Fibroblast of lung (primary cell): ENCODE data around the gene CCDC141. TPM values are rescaled to one million over a fixed set of nuclear protein-coding genes. Genes with fewer than 3 reads are reported as not detected.

ENCODE experiments used
- DNase-seq, 2 donors: peaks; one replicate each; pipeline versions ENCODE4 v3.0.0 to v3.0.0-alpha.2; 2010; ENCODE audit warnings: low read depth in 2 of 2
- H2AFZ ChIP-seq: 2 replicates; pipeline ENCODE4 v1.5.1; 2012; ENCODE audit warnings: low read length, control low read depth, inconsistent platforms
- H3K27ac ChIP-seq: 2 replicates; pipeline ENCODE4 v1.5.1; 2011; ENCODE audit warnings: low read length, control low read depth; ENCODE audit not compliant: insufficient read depth
- H3K27me3 ChIP-seq: 2 replicates; pipeline ENCODE4 v1.5.1; 2011; ENCODE audit warnings: mild to moderate bottlenecking, low read length; ENCODE audit not compliant: control insufficient read depth, insufficient read depth
- H3K36me3 ChIP-seq: 2 replicates; pipeline ENCODE4 v1.5.1; 2011; ENCODE audit warnings: low read length; ENCODE audit not compliant: control insufficient read depth, insufficient read depth
- H3K4me1 ChIP-seq: 2 replicates; pipeline ENCODE4 v1.5.1; 2011; ENCODE audit warnings: low read length; ENCODE audit not compliant: control insufficient read depth, insufficient read depth; ENCODE audit errors: extremely low read depth
- H3K4me2 ChIP-seq: 2 replicates; pipeline ENCODE4 v1.5.1; 2011; ENCODE audit warnings: low read length, control low read depth; ENCODE audit not compliant: insufficient read depth; ENCODE audit errors: extremely low read depth
- H3K4me3 ChIP-seq, 4 experiments: fragments of 200-600 bp in 1 of 4; sonication (generic) in 1 of 4; replicated peaks in 1 of 4; 2 replicates each; pipeline ENCODE4 v1.5.1; 2011 to 2016; ENCODE audit warnings: low read length in 4 of 4, low read depth in 3 of 4, mild to moderate bottlenecking in 3 of 4, control low read depth in 2 of 4, inconsistent platforms in 1 of 4, mixed read lengths in 1 of 4; ENCODE audit not compliant: insufficient read depth in 1 of 4; ENCODE audit errors: control extremely low read depth in 1 of 4
- H3K79me2 ChIP-seq: 2 replicates; pipeline ENCODE4 v1.5.1; 2012; ENCODE audit warnings: mild to moderate bottlenecking, low read length, inconsistent platforms; ENCODE audit not compliant: control insufficient read depth, insufficient read depth
- H3K9ac ChIP-seq: 2 replicates; pipeline ENCODE4 v1.5.1; 2011; ENCODE audit warnings: mild to moderate bottlenecking, low read length, control low read depth; ENCODE audit not compliant: insufficient read depth
- H3K9me3 ChIP-seq: 2 replicates; pipeline ENCODE4 v1.5.1; 2012; ENCODE audit warnings: low read depth, low read length; ENCODE audit not compliant: control insufficient read depth, insufficient read depth
- H4K20me1 ChIP-seq: 2 replicates; pipeline ENCODE4 v1.5.1; 2011; ENCODE audit warnings: low read length; ENCODE audit not compliant: control insufficient read depth, insufficient read depth; ENCODE audit errors: extremely low read depth
- EZH2 ChIP-seq: IDR thresholded peaks from 2 replicates; pipeline ENCODE4 v1.5.1; 2012; ENCODE audit warnings: low read length, control low read depth, mild to moderate bottlenecking; ENCODE audit errors: missing control alignments
- polyA plus RNA-seq, 2 donors: library from polyadenylated mRNA; depleted of rRNA in 1 of 2; stranded (reverse) in 1 of 2; unstranded in 1 of 2; fragments of >200 nt; gene quantifications; 2 replicates each; pipeline ENCODE4 v1.2.1, GENCODE V29; 2011 to 2012; ENCODE audit warnings: missing spikeins in 1 of 2
- total RNA-seq: library from RNA; depleted of rRNA; stranded (reverse); fragments of >200 nt; gene quantifications from 2 replicates; pipeline ENCODE4 v1.2.1, GENCODE V29; 2014
- TF ChIP-seq, protein P1 (sequence below), 2 donors: IDR thresholded peaks in 1 of 2; conservative IDR thresholded peaks in 1 of 2; 1 replicate in 1 of 2; 2 replicates in 1 of 2; pipeline ENCODE4 v1.5.1; 2011 to 2012; ENCODE audit warnings: low read length in 2 of 2, control low read depth in 1 of 2, inconsistent platforms in 1 of 2, low read depth in 1 of 2, mild to moderate bottlenecking in 1 of 2

The CCDC141 gene
- total and polyA plus RNA-seq, 2 donors (not counting 1 experiment from before 2014, with no cell fraction given) = 0.03 to 0.17 TPM

DNA sequence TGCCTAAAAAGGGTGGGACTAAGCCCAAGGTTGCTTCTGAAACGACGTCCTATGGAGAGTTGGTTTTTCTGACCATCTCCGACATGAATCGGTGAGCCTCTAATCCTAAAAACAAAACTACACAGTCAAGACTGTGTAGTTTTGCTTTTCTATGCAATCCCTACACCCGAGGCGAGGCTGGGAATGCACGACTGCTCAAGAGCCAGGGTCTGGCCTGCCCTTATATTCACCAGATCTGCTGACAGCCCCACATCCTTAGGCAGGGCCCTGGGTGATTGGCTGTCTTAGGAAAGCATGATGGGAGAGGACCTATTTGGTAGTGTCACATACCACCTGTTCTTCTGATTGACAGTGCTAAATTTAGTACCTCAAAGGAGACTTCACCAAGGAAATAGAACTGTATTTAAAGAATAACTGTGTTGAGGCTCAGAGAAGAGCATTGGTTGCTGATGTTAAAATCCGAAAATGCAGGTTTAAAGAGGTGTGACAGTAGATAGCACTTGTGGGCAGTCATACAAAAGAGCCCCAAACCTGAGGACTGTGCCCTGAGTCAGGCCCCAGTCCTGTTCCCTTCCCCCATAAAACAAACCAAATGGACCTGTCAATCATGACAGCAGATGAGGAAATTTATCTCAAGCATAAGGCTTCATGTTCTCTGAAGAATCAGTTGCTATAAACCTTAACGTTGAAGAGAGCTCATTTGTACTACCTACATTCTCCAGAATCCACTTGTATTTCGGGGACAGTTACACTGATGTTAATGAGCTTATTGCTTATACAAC lies 242.5 kb downstream of the CCDC141 start, which contains the start of gene TTN:
Gene TTN (minus strand): TSS at position 197 of the 782 bp plus-strand sequence. CDS start 2,781 bp downstream, outside the sequence.
- Histone ChIP-seq H3K4me2 (no peak within 1 kb of the TSS), H3K9ac (no peak within 1 kb of the TSS), H3K27ac (no peak within 1 kb of the TSS), H3K79me2 (no peaks in the 10 kb centered on the region), H3K27me3 (no peaks in the 10 kb centered on the region), H4K20me1 (no peaks in the 10 kb centered on the region), H3K9me3 (no peaks in the 10 kb centered on the region), H3K36me3 (no peaks in the 10 kb centered on the region), H3K4me3 (no peak within 1 kb of the TSS), H3K4me1 (no peaks in the 10 kb centered on the region), H2AFZ (no peak within 1 kb of the TSS)
- DNase-seq = no peak
- TF ChIP-seq, protein P1, sequence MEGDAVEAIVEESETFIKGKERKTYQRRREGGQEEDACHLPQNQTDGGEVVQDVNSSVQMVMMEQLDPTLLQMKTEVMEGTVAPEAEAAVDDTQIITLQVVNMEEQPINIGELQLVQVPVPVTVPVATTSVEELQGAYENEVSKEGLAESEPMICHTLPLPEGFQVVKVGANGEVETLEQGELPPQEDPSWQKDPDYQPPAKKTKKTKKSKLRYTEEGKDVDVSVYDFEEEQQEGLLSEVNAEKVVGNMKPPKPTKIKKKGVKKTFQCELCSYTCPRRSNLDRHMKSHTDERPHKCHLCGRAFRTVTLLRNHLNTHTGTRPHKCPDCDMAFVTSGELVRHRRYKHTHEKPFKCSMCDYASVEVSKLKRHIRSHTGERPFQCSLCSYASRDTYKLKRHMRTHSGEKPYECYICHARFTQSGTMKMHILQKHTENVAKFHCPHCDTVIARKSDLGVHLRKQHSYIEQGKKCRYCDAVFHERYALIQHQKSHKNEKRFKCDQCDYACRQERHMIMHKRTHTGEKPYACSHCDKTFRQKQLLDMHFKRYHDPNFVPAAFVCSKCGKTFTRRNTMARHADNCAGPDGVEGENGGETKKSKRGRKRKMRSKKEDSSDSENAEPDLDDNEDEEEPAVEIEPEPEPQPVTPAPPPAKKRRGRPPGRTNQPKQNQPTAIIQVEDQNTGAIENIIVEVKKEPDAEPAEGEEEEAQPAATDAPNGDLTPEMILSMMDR (conservative IDR thresholded peaks at IDR 0.05 in 1 of 2, IDR thresholded peaks at IDR 0.05 in 1 of 2; ENCODE audit: low read depth in 1 of 2, low read length in 2 of 2) = no peak
- TF ChIP-seq EZH2 = no peak

DNA sequence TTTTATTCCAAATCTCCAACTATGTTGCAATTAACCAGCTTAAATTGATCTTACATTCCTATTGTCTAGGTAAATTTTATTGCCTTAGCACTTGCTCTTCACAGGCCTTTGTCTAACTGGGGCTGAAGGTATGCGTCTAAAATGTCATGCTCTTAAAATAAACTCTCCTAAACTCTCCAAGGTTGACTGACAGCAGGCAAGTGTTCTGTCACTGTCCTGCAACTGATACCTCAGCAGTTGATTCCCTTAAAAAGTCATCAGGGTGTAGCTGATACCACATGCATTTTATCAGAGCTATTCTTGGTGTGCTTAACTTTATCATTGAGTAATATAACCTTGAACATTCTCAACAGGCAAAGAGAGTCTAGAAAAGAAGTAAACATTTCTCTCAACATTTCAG lies 243.4 kb downstream of the CCDC141 start:
- DNase-seq = no peak
- H3K27me3 ChIP-seq = no peaks in the 10 kb centered on the region
- H3K4me2 ChIP-seq = no peak overlapping the region
- H3K9me3 ChIP-seq = no peaks in the 10 kb centered on the region
- H2AFZ ChIP-seq = no peak overlapping the region
- H3K79me2 ChIP-seq = no peaks in the 10 kb centered on the region
- H3K4me3 ChIP-seq = no peak overlapping the region
- H3K27ac ChIP-seq = no peak overlapping the region
- H4K20me1 ChIP-seq = no peaks in the 10 kb centered on the region
- no peak overlapping the region for H3K9ac ChIP-seq
- H3K36me3 ChIP-seq = no peaks in the 10 kb centered on the region
- no peak for TF ChIP-seq EZH2
- TF ChIP-seq, protein P1 (conservative IDR thresholded peaks at IDR 0.05 in 1 of 2, IDR thresholded peaks at IDR 0.05 in 1 of 2; ENCODE audit: low read depth in 1 of 2, low read length in 2 of 2) = no peak
- H3K4me1 ChIP-seq = no peaks in the 10 kb centered on the region

DNA sequence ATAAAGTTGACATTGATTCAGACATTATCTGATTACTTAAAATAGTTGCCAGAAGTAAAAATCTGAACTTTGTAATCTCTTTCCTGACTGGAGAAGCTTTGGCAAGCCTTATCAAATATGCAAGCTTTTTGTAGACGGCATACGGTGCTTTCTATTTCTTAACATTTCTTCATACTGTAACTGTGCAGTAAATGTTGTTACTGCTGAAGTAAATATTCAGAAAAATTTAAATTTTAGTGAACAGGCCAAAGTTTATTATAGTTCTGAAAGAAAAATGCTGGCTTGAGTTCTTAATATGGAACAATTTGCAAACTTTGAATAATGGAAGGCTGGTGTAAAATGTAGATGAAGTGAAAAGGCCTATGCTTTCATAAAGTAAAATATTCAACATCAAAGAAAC lies 244.5 kb downstream of the CCDC141 start:
- peak overlapping the region; percentile 25 for H3K4me2 ChIP-seq
- no peak for DNase-seq
- H3K4me3 ChIP-seq = no peak overlapping the region
- H3K79me2 ChIP-seq = no peaks in the 10 kb centered on the region
- H2AFZ ChIP-seq = no peak overlapping the region
- H3K36me3 ChIP-seq = no peaks in the 10 kb centered on the region
- no peaks in the 10 kb centered on the region for H4K20me1 ChIP-seq
- no peaks in the 10 kb centered on the region for H3K4me1 ChIP-seq
- TF ChIP-seq, protein P1 (conservative IDR thresholded peaks at IDR 0.05 in 1 of 2, IDR thresholded peaks at IDR 0.05 in 1 of 2; ENCODE audit: low read depth in 1 of 2, low read length in 2 of 2) = no peak
- no peak for TF ChIP-seq EZH2
- no peak overlapping the region for H3K9ac ChIP-seq
- no peaks in the 10 kb centered on the region for H3K27me3 ChIP-seq
- H3K27ac ChIP-seq = no peak overlapping the region
- no peaks in the 10 kb centered on the region for H3K9me3 ChIP-seq
